COLO829 (cell line): ENCODE results near the gene COX8A.

Source experiments
- DNase-seq: peaks from one replicate; pipeline ENCODE4 v3.0.0; 2012; ENCODE audit warnings: low spot score

COX8A gene

GRCh38 chr11:64021757-64022093, 47.3 kb downstream of the COX8A start:
- DNase-seq: no peak

GRCh38 chr11:64022125-64022784, 47.8 kb downstream of the COX8A start:
- no peak for DNase-seq

- DNase-seq: no peak
Observed at GRCh38 chr11:64023712-64024710, 49.6 kb downstream of the COX8A start.

- DNase-seq: no peak
Observed at GRCh38 chr11:64025205-64025604, 50.8 kb downstream of the COX8A start.
